NCI-H1694 (cell line): Measurements from ENCODE around the gene SLC44A4.
"Not testable (repeated sequence)": the region's sequence is repeated elsewhere in the genome, so short reads cannot be mapped to it uniquely, and the experiment has no call there.

Experiments
- DNase-seq: peaks from one replicate; lab custom pipeline; 2025; lab: John Stamatoyannopoulos, UW

Gene SLC44A4

DNA sequence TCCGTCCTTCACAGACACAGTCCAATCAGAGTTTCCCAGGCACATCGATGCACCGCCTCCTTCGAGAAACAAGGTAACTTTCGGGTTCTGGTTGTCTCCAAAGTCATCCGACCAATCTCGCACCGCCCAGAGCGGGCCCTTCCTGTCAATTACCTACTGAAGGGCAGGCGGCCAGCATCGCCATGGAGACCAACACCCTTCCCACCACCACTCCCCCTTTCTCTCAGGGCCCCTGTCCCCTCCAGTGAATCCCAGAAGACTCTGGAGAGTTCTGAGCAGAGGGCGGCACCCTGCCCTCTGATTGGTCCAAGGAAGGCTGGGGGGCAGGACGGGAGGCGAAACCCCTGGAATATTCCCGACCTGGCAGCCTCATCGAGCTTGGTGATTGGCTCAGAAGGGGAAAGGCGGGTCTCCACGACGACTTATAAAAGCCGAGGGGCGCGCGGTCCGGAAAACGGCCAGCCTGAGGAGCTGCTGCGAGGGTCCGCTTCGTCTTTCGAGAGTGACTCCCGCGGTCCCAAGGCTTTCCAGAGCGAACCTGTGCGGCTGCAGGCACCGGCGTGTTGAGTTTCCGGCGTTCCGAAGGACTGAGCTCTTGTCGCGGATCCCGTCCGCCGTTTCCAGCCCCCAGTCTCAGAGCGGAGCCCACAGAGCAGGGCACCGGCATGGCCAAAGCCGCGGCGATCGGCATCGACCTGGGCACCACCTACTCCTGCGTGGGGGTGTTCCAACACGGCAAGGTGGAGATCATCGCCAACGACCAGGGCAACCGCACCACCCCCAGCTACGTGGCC lies 51.3 kb downstream of the SLC44A4 start, which contains the start of gene HSPA1B:
Gene HSPA1B, plus strand, starts transcription at position 453 of the 794 bp plus-strand sequence. Its CDS starts 213 bp downstream, at position 666.
- DNase-seq: peak; percentile 76

DNA sequence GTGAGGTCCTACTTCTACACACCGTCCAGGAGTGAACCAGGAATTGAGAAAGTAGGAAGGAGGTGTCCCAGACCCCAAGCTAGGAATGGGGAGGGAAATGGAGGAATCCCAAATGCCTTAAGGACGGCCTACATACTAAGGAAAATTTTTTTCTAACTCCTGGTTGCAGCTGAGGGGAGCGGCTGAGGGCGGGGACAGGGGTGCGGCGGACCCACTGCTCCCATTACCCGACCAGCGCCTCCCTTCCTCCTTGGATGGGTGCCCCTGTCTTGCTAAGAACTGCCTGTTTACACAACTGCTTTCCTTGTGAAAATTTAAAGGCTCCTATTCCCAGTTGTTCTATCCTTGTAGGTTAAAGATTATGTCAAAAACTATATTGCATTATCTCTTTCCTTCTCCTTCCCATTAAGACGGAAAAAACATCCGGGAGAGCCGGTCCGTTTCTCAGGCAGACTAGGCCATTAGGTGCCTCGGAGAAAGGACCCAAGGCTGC lies 52.0 kb downstream of the SLC44A4 start:
- no peak for DNase-seq

DNA sequence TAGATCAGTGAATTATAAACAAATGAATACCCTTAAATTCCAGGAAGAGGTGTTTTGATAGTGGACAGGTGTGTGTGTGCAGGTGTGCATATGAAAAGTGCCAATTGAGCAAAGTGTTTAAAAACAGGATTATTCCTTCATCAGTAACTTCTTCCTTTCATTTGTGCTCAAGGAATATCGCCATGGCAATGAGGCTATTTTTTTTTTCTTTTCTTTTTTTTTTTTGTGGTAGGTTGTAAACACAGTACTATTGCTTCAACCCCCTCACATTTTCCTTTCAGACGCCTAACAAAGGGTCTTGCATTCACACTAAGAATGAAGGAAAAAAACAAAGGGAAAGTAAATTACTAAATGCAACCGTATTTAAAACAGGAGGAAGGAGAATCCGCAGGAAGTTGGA lies 53.2 kb downstream of the SLC44A4 start:
- no peak for DNase-seq

DNA sequence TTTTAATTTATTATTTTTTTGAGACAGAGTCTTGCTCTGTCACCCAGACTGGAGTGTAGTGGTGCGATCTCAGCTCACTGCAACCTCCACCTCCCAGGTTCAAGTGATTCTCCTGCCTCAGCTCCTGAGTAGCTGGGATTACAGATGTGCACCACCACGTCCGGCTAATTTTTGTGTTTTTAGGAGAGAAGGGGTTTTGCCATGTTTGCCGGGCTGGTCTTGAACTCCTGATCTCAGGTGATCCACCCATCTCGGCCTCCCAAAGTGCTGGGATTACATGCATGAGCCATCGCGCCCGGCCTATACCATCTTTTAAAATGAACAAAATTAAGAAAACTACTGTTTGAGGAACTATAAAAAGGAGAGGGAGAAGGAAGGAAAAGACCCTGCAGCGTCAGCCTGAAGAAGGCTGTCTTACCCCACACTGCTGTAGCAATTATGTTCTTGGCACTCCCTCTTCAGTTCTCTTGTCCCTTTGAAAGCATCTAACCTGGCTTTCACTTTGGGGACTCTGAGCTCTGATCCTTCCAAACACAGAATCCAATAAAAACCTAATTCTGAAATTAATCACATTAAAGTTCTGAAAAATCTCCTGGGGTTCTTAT lies 55.1 kb downstream of the SLC44A4 start:
- DNase-seq: not testable (repeated sequence)

DNA sequence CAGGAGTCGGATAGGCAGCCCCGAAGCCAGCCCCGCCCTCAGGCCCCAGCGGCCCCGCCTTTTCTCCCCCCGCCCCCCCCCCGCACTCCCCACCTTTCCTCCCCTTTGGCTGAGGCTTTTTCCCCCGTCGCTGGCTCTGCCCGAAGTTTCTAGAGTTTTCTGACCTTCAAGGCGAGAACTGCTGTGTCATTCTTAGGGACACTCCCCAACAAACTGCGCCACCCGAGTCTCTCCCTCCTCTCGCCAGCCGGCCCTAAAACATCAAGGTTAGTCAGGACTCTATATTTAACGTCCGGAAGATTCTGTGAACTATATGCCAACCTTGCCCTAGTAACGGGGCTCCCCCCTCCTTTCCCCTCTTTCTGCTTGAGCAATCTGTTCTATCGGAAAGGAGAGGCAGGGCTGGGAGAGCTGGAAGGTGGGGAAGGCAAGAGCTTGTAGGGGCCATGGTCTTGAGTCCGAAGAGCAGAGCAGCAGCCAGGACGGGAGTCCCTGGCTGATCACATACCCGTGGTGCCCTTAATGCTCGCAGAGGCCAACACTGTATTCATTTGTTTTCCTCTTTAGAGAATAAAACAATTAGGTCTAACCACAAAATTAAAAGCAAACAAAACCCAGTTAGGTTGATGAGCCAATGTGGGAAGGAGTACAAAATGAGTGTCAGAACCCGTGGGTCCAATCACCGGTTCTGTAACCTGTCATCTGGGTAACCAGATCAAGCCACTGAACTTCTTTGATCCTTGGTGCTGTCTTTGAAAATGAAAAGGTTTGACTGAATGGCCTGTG lies 56.6 kb downstream of the SLC44A4 start:
- no peak for DNase-seq

DNA sequence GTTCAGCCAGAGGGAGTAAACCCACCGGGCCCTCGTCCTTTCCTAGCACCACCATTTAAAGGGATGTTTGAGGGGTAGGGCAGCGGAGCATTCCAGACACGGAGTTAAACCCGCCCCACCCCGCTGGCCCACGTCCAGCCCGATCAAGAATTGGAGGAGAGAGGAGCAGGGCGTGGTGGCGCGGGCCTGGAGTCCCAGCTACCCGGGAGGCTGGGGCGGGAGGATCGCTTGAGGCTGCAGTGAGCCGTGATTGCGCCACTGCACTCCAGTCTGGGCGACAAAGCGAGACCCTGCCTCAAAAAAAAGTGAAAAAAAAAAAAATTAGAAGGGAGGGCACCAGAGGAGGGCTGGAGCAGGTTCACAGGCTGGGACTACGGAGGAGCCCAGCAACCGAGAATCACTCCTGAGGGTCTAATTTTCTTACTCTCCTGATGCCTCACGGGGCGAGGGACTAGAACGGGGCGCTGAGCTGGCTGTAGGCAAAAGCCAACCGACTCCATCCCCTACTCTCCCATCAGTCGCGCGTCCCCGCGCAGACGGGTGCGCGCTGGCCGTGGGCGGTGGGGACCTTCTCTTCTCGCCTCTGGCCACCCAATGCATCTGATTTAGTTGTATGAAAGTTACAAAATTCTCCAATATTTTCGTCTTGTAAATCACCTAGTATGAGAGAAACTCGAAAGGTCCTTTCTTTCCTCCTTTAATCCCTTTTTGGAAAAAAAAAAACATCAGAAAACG lies 57.3 kb downstream of the SLC44A4 start:
- no peak for DNase-seq

DNA sequence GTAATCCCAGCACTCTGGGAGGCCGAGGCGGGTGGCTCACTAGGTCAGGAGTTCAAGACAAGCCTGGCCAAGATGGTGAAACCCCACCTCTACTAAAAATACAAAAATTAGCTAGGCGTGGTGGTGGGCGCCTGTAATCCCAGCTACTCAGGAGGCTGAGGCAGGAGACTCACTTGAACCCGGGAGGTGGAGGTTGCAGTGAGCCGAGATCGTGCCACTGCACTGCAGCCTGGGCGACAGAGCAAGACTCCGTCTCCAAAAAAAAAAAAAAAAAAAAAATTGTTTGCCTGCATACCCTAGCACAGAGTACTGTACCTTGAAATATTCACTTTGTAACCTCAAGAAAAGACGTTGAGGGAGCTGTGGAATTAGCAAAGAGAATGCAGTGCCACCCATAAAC lies 58.4 kb downstream of the SLC44A4 start:
- DNase-seq: not testable (repeated sequence)

DNA sequence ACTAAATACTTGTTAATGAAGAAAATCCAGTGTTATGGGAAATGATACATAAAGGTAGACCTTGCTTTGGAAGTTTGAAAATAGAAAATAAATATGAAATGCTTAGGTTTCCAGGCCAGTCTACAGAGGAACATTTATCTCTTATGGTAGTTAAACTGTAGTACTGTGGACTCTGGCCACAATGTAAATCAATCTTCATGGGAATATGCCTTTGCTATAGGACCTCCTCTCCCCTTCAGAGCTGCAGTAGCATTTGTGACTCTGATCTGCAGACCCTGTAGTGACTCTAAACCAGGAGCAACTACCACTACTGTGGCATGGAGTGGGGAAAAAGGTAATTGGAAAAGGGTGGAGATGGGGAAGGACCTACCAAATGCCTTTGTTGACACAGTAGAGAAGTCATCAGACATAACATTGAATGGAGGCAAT lies 58.9 kb downstream of the SLC44A4 start:
- DNase-seq: no peak

DNA sequence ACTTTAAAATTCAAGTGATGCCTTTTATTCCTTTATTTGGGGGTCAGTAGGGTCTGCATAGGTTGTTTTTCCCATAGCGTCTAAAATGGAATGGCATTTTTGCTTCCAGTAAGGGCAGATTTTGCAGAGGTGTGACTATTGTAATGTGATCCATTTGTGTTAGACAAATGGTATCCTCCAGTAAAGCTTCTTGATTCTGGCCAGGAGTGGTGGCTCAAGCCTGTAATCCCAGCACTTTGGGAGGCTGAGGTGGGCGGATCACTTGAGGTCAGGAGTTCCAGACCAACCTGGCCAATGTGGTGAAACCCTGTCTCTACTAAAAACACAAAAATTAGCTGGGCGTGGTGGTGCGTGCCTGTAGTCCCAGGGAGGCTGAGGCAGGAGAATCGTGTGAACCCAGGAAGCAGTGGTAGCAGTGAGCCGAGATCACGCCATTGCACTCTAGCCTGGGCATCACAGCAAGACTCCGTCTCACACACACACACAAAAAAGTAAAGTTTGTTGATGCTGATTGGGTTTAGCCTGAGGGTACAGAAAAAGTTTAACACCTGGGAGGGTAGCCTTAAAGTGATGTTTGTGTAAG lies 60.8 kb downstream of the SLC44A4 start:
- DNase-seq: not testable (repeated sequence)

DNA sequence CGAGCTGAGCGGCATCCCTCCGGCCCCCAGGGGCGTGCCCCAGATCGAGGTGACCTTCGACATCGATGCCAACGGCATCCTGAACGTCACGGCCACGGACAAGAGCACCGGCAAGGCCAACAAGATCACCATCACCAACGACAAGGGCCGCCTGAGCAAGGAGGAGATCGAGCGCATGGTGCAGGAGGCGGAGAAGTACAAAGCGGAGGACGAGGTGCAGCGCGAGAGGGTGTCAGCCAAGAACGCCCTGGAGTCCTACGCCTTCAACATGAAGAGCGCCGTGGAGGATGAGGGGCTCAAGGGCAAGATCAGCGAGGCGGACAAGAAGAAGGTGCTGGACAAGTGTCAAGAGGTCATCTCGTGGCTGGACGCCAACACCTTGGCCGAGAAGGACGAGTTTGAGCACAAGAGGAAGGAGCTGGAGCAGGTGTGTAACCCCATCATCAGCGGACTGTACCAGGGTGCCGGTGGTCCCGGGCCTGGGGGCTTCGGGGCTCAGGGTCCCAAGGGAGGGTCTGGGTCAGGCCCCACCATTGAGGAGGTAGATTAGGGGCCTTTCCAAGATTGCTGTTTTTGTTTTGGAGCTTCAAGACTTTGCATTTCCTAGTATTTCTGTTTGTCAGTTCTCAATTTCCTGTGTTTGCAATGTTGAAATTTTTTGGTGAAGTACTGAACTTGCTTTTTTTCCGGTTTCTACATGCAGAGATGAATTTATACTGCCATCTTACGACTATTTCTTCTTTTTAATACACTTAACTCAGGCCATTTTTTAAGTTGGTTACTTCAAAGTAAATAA lies 61.5 kb downstream of the SLC44A4 start:
- not testable (repeated sequence) for DNase-seq

DNA sequence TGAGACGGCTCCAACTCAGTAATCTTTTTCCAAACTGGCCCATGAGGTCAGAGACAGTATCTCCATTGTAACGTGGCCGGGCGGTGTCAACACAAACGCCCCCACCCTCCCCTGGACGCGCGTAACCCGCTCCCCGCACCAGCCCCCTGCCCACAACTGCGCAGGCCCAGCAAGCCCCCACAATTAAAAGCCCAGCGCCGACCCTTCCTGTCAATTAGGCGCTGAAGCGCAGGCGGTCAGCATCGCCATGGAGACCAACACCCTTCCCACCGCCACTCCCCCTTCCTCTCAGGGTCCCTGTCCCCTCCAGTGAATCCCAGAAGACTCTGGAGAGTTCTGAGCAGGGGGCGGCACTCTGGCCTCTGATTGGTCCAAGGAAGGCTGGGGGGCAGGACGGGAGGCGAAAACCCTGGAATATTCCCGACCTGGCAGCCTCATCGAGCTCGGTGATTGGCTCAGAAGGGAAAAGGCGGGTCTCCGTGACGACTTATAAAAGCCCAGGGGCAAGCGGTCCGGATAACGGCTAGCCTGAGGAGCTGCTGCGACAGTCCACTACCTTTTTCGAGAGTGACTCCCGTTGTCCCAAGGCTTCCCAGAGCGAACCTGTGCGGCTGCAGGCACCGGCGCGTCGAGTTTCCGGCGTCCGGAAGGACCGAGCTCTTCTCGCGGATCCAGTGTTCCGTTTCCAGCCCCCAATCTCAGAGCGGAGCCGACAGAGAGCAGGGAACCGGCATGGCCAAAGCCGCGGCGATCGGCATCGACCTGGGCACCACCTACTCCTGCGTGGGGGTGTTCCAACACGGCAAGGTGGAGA lies 63.6 kb downstream of the SLC44A4 start, which contains the start of the genes HSPA1A and HSPA1L:
Gene HSPA1A, plus strand, starts transcription at position 519 of the 814 bp plus-strand sequence. Its CDS starts 214 bp downstream, at position 733.
Gene HSPA1L, minus strand, starts transcription at position 259 of the 814 bp plus-strand sequence. CDS start 3,311 bp downstream, outside the sequence.
- DNase-seq: peak; percentile 63

DNA sequence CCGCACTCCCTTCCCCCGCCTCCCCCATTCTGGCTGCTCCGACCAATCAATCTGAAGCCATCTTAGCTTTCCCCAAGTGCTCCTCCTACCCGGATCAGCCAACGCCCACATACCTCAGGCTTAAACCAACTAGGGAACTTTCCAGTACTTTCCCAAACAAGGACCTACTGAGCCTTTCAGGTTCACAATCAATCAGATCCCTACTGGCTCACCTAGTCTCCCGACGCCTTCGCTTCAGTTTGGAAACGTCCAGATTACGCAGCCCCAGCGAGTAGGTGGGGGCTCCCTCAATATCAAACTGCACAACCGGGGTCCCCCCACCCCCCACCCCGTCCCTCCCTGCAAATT lies 64.1 kb downstream of the SLC44A4 start:
- peak; percentile 65 for DNase-seq

DNA sequence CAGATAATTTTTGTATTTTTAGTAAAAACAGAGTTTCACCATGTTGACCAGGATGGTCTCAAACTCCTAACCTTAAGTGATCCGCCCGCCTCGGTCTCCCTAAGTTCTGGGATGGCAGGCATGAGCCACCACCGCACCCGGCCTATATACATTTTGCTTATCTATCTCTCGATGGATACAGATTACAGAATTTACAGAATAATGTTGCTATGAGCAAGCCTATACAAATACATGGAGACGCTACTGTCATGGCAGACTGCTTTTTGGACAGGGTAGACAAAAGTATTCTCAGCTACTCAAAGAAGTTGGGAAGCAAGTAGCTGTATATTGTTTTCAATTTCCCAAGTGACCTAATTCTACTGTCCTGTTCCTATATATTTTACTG lies 65.3 kb downstream of the SLC44A4 start:
- no peak for DNase-seq
